Left colon (tissue), 2 donors: ENCODE measurements around the gene NPHS1. TPM values are rescaled to one million over a fixed set of nuclear protein-coding genes. Genes with fewer than 3 reads are reported as not detected.
"Not testable (repeated sequence)": the region's sequence is repeated elsewhere in the genome, so short reads cannot be mapped to it uniquely, and the experiment has no call there.

Experiments
- ATAC-seq: fragments of 200-7000 bp; cut with Tn5 transposase; one replicate; pipeline ENCODE4 v1.9.1; 2020; ENCODE audit warnings: mild to moderate bottlenecking, moderate library complexity
- DNase-seq, 2 donors: peaks; one replicate each; pipeline ENCODE4 v3.0.0-alpha.2; 2020
- intact Hi-C, 2 donors: fragments of 100-400 bp; cut with DNase I in 1 of 2; cut with micrococcal nuclease in 1 of 2; formaldehyde crosslinking; loops; one replicate each; pipeline versions ENCODE4 v1.11.2 to v1.14.0; 2022; cut with DNase I, micrococcal nuclease
- total RNA-seq, 2 donors: library from RNA; stranded (reverse); fragmentation: NEBNext Ultra II Directional; extraction: Animal tissue kit (Norgen Biotek cat#: 25700); gene quantifications; one replicate each; pipeline ENCODE4 v1.2.1, GENCODE V29; 2021
- donor health status: DM: no; HTN: no; CAD: no.
- donor health status: DM: yes; HTN: yes; CAD: no.

NPHS1 gene
- total RNA-seq, 2 donors from 2014 or later = not detected

GRCh38 chr19:35859414-35859813 is 7.1 kb upstream of the NPHS1 start:
- intact Hi-C loops = no loop called here
- DNase-seq (no peak), ATAC-seq (no peak)

GRCh38 chr19:35858311-35858710 is 6.0 kb upstream of the NPHS1 start:
- ATAC-seq = no peak
- intact Hi-C loops = no loop called here
- DNase-seq = no peak

- ATAC-seq = peak; percentile 32
- no peak for DNase-seq
- intact Hi-C loops = no loop called here
Observed at GRCh38 chr19:35856546-35857149, 4.3 kb upstream of the NPHS1 start, which contains the start of gene KIRREL2. Gene KIRREL2, plus strand, starts transcription at chr19:35856911. Its CDS starts 209 bp downstream, at chr19:35857120.

GRCh38 chr19:35853038-35853756 is 893 bp upstream of the NPHS1 start:
- intact Hi-C loops = no loop called here
- DNase-seq (no peak), ATAC-seq (no peak)

- intact Hi-C loops = no loop called here
Observed at GRCh38 chr19:35851213-35852028, 883 bp downstream of the NPHS1 start.

GRCh38 chr19:35848919-35849505 is 3.3 kb downstream of the NPHS1 start:
- intact Hi-C loops = no loop called here
- no peak for ATAC-seq
- DNase-seq = no peak

More at GRCh38 chr19:35851213-35852028, 883 bp downstream of the NPHS1 start:
- ATAC-seq (no peak), DNase-seq (no peak)

GRCh38 chr19:35848486-35848885 is 3.8 kb downstream of the NPHS1 start:
- DNase-seq = no peak
- no peak for ATAC-seq
- intact Hi-C loops = no loop called here

GRCh38 chr19:35847911-35848310 is 4.4 kb downstream of the NPHS1 start:
- ATAC-seq (no peak), DNase-seq (no peak)
- intact Hi-C loops = no loop called here

- DNase-seq (no peak), ATAC-seq (peak; percentile 64)
- intact Hi-C loops = no loop called here
Observed at GRCh38 chr19:35846038-35846668, 6.2 kb downstream of the NPHS1 start.

GRCh38 chr19:35845215-35846037 is 6.9 kb downstream of the NPHS1 start:
- DNase-seq (peak; percentile 50 to 65), ATAC-seq (peak; percentile 79)
- intact Hi-C loops = no loop called here

GRCh38 chr19:35844482-35845214 is 7.7 kb downstream of the NPHS1 start:
- DNase-seq (no peak), ATAC-seq (no peak)
- intact Hi-C loops = no loop called here

GRCh38 chr19:35843676-35844481 is 8.4 kb downstream of the NPHS1 start:
- DNase-seq (peak; percentile 52 to 53), ATAC-seq (peak; percentile 65)
- intact Hi-C loops = no loop called here

GRCh38 chr19:35842666-35843272 is 9.5 kb downstream of the NPHS1 start:
- DNase-seq (no peak), ATAC-seq (no peak)
- intact Hi-C loops = no loop called here

- intact Hi-C loops = no loop called here
- ATAC-seq (no peak), DNase-seq (no peak)
Observed at GRCh38 chr19:35841961-35842595, 10.2 kb downstream of the NPHS1 start.

- intact Hi-C loops, ATAC-seq, DNase-seq: not testable (repeated sequence)
Observed at GRCh38 chr19:35836096-35836495, 16.2 kb downstream of the NPHS1 start.

- ATAC-seq (no peak), DNase-seq (no peak)
- intact Hi-C loops = no loop called here
Observed at GRCh38 chr19:35833972-35834371, 18.3 kb downstream of the NPHS1 start.
